ENCODE measurements around the gene MYO6.

DNA sequence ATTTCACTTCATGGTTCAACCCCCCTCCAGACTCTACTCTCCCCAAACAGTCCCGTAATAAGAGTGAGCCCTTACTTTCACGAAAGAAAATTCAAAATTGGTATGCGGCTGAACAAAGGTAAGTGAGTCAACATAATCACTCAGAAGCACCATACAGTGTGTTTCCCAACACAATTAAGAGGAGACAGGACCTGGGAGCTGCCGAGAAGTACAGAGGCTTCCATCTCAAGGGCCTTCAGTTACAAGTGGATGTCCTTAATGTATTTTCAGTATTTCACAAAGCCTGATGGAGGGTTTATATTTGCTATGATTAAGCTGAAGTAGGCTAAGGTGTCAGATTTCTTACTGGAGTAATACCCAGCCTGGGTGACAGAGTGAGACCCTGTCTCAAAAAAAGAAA lies 51.1 kb downstream of the MYO6 start:
- no peak for TF ChIP-seq EZH2 (IDR thresholded peaks at IDR 0.05)
- TF ChIP-seq POLR2AphosphoS5 (IDR thresholded peaks at IDR 0.05; ENCODE audit: borderline replicate concordance, low read depth, low read length): no peak
- no peak for TF ChIP-seq FOXP2 (optimal IDR thresholded peaks at IDR 0.05; ENCODE audit: control extremely low read depth, extremely low read length, insufficient read depth)

Data from SK-N-MC (cell line).